M059J (cell line): ENCODE results near the gene ZNF765. TPM values are rescaled to one million over a fixed set of nuclear protein-coding genes. Genes with fewer than 3 reads are reported as not detected.
A peak's percentile ranks its signal among the peaks of the same experiment; 100 is the strongest.
"Not testable (repeated sequence)": the region's sequence is repeated elsewhere in the genome, so short reads cannot be mapped to it uniquely, and the experiment has no call there.

Source experiments
- DNase-seq: peaks from one replicate; pipeline ENCODE4 v3.0.0-alpha.2; 2012; ENCODE audit warnings: low read depth
- total RNA-seq: library from RNA; depleted of rRNA; stranded (reverse); fragments of >200 nt; shearing (Covaris generic); gene quantifications from 2 replicates; pipeline ENCODE4 v1.2.3, GENCODE V29; 2014

The ZNF765 gene
- total RNA-seq, 1 experiment from 2014 or later = 10.9 TPM

GRCh38 chr19:53422551-53422950, 27.6 kb downstream of the ZNF765 start:
- DNase-seq = no peak

GRCh38 chr19:53423074-53423473, 28.1 kb downstream of the ZNF765 start:
- DNase-seq = not testable (repeated sequence)

DNA sequence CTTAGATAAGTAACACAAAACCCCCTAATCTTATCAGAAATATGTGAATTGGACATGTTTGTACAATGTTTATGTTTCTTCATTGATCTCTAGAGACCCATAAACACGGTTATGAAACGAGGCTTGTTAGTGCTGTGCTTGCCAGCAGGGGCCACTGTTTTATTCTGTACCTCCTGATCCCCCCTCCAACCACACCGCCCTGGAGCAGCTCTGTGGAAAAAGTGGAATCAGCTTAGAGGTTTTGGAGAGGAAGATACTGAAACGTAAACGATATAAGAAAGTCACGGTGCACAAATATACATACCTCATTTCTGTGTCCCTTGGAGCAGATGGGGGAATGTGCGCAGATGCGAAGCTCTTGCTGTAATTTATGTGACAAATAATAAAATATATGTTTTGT, 28.7 kb downstream of the ZNF765 start:
- not testable (repeated sequence) for DNase-seq

- no peak for DNase-seq
These were observed 30.1 kb downstream of the ZNF765 start for GRCh38 chr19:53424968-53425597.

- DNase-seq = peak; percentile 94
These were observed 36.6 kb downstream of the ZNF765 start, which contains the start of gene ZNF761 for GRCh38 chr19:53431399-53432087. Gene ZNF761 (plus strand): TSS chr19:53431984. CDS start chr19:53447269, 15,285 bp downstream.

GRCh38 chr19:53432088-53432661, 37.2 kb downstream of the ZNF765 start:
- peak; percentile 8 for DNase-seq

GRCh38 chr19:53443809-53444208, 48.9 kb downstream of the ZNF765 start:
- not testable (repeated sequence) for DNase-seq

- not testable (repeated sequence) for DNase-seq
These were observed 52.2 kb downstream of the ZNF765 start for GRCh38 chr19:53447196-53447595.

- DNase-seq = no peak
These were observed 60.9 kb downstream of the ZNF765 start for GRCh38 chr19:53455828-53456227.

DNA sequence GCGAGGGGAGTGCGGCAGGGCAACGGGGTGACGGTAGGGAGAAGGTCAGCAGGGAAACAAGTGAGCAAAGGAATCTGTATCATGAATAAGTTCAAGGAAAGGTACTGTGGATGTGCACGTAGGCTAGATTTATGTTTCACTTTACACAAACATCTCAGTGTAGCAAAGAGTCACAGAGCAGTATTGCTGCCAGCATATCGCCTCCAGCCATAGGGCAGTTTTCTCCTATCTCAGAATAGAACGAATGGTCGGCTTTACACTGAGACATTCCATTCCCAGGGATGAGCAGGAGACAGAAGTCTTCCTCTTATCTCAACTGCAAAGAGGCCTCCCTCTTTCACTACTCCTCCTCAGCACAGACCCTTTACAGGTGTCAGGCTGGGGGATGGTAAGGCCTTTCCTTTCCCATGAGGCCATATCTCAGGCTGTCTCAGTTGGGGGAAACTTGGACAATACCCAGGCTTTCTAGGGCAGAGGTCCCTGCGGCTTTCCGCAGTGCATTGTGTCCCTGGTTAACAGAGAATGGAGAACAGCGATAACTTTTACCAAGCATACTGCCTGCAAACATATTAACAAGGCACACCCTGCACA, 65.3 kb downstream of the ZNF765 start:
- not testable (repeated sequence) for DNase-seq

DNA sequence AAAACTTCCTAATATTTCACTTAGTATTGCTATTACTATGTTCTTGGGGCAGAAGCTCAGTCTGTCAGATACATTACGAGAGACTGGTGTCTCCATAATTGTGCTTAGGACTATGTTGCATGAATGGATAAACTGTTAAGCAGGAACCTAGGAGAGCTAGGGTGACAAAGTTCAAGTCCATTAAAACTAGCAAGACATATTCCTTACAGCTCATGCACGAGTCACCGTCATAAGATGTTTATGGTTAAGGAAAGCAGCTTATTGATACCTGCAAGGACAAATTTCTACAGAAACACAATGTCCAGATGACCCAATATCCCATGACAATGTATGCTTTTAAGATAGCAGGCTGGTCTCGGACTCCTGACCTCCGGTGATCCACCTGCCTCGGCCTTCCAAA, 66.9 kb downstream of the ZNF765 start:
- peak; percentile 20 for DNase-seq

GRCh38 chr19:53462861-53463260, 67.9 kb downstream of the ZNF765 start:
- no peak for DNase-seq

DNA sequence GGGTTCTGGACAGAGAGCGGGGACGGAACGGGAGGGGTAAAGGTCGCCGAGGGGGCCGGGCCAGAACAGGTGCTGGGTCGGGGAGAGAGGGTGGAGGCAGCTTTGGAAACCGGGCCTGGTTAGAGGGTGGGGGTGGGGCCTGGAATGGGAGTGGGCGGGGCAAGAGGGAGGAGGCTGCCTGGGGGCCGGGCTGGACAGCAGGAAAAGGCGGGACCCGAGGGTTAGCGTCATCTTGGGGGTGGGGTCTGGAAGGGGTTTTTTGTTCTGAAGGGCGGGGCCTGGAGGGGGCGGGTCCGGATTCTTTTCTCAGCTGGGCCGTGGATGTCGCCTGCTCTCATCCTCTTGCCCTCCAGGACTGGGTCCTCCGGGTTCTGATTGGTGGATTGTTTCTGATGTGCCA, 68.3 kb downstream of the ZNF765 start:
- no peak for DNase-seq

- DNase-seq = no peak
These were observed 72.0 kb downstream of the ZNF765 start for GRCh38 chr19:53466726-53467484.

- peak; percentile 77 for DNase-seq
These were observed 72.7 kb downstream of the ZNF765 start, which contains the start of gene ZNF813 for GRCh38 chr19:53467485-53468262. Gene ZNF813 (plus strand): TSS chr19:53467733. CDS start chr19:53483823, 16,090 bp downstream.

DNA sequence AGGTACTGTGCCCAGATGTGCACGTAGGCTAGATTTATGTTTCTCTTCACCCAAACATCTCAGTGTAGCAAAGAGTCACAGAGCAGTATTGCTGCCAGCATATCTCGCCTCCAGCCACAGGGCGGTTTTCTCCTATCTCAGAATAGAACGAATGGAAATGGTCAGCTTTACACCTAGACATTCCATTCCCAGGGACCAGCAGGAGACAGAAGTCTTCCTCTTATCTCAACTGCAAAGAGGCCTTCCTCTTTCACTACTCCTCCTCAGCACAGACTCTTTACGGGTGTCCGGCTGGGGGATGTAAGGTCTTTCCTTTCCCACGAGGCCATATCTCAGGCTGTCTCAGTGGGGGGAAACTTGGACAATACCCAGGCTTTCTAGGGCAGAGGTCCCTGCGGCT, 73.7 kb downstream of the ZNF765 start:
- not testable (repeated sequence) for DNase-seq

DNA sequence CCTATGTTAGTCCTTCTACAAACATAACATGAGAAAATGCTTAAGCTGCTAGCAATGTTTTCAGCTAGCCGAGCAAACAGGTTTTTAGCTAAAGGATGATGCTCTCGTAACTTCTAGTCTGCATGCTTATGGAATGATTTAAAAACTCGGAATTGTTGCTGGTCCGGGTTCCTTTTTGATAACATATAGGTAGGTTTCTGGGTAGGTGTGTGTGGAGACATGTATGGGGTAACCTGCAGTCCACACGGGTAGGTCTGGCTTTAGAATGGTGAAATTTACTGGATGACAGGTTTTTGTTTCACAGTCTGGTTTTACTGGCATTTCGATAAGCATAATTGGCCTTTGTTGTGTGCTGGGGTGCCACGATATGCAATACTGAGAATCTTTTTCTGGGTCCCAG, 77.0 kb downstream of the ZNF765 start:
- no peak for DNase-seq

GRCh38 chr19:53474832-53475231, 79.9 kb downstream of the ZNF765 start:
- DNase-seq = not testable (repeated sequence)

GRCh38 chr19:53475470-53475869, 80.5 kb downstream of the ZNF765 start:
- peak; percentile 57 for DNase-seq
